ENCODE data around the gene MORF4L1.

GRCh38 chr15:78925956-78926743 is 53.5 kb downstream of the MORF4L1 start:
- no peak for TF ChIP-seq POLR2A (IDR thresholded peaks at IDR 0.05)
- no peak for TF ChIP-seq CTCF (IDR thresholded peaks at IDR 0.05 in 4 of 5, conservative IDR thresholded peaks at IDR 0.05 in 1 of 5)

All from gastrocnemius medialis (tissue), 4 donors.